Body of pancreas (tissue), 4 donors: ENCODE data around the gene CAVIN3.

ENCODE experiments used
- CTCF ChIP-seq, 7 experiments: fragments of 450-650 bp in 4 of 7; fragments of 200-600 bp in 3 of 7; sonication (generic) in 3 of 7; IDR thresholded peaks; one replicate each; pipeline ENCODE4 v1.5.1; 2016 to 2019; ENCODE audit warnings: antibody characterized with exemption in 7 of 7
- POLR2A ChIP-seq, 3 donors: fragments of 450-650 bp; IDR thresholded peaks; one replicate each; pipeline ENCODE4 v1.6.1; 2016; ENCODE audit warnings: antibody characterized with exemption in 3 of 3, mild to moderate bottlenecking in 2 of 3

- no peak for TF ChIP-seq CTCF (IDR thresholded peaks at IDR 0.05)
- TF ChIP-seq POLR2A (IDR thresholded peaks at IDR 0.05) = no peak
Measured at GRCh38 chr11:6356503-6357055, 36.3 kb upstream of the CAVIN3 start.
